B cell (primary cell): Measurements from ENCODE around the gene UTP15. TPM values are rescaled to one million over a fixed set of nuclear protein-coding genes. Genes with fewer than 3 reads are reported as not detected.

ENCODE experiments used
- ATAC-seq: fragments of 200-7000 bp; cut with Tn5 transposase; one replicate; pipeline ENCODE4 v1.10.0; 2021; ENCODE audit warnings: low read depth, mild to moderate bottlenecking, moderate number of reproducible peaks, moderate library complexity
- CTCF ChIA-PET: fragments of 350-600 bp; sonication (Branson Sonifier 250); formaldehyde crosslinking; loops from one replicate; lab custom pipeline; 2021; ENCODE audit warnings: antibody characterized with exemption, inconsistent platforms; lab: Charles Lee
- POLR2A ChIA-PET: fragments of 350-600 bp; sonication (Branson Sonifier 250); formaldehyde crosslinking; loops from one replicate; lab custom pipeline; 2021; ENCODE audit warnings: antibody characterized with exemption; lab: Charles Lee
- DNase-seq: peaks from one replicate; pipeline ENCODE4 v3.0.0; 2013
- H2AFZ ChIP-seq: 2 replicates; pipeline ENCODE4 v1.6.1; 2012; ENCODE audit warnings: mild to moderate bottlenecking, low read depth, low read length; ENCODE audit not compliant: insufficient read depth, poor library complexity, severe bottlenecking
- H3K27ac ChIP-seq, 2 donors: 1 replicate in 1 of 2; 2 replicates in 1 of 2; pipeline ENCODE4 v1.5.1; 2012 to 2013; ENCODE audit warnings: low read length in 2 of 2, mild to moderate bottlenecking in 2 of 2, moderate library complexity in 1 of 2
- H3K27me3 ChIP-seq, 4 experiments: fragments of 200-600 bp in 1 of 4; sonication (generic) in 1 of 4; replicated peaks in 1 of 4; 1 replicate in 2 of 4; 2 replicates in 2 of 4; pipeline versions ENCODE4 v1.6.1 to v1.7.0; 2013 to 2016; ENCODE audit warnings: low read length in 3 of 4, mild to moderate bottlenecking in 2 of 4, mixed read lengths in 1 of 4, moderate library complexity in 1 of 4; ENCODE audit not compliant: insufficient read depth in 4 of 4, control insufficient read depth in 3 of 4; ENCODE audit errors: control extremely low read depth in 1 of 4
- H3K36me3 ChIP-seq, 2 experiments: replicated peaks in 1 of 2; 1 replicate in 1 of 2; 2 replicates in 1 of 2; pipeline versions ENCODE4 v1.6.1 to v1.7.1; 2013; ENCODE audit warnings: low read length in 1 of 2; ENCODE audit not compliant: insufficient read depth in 2 of 2, control insufficient read depth in 1 of 2; ENCODE audit errors: control extremely low read depth in 1 of 2, extremely low read depth in 1 of 2
- H3K4me1 ChIP-seq, 2 donors: fragments of 200-600 bp in 1 of 2; sonication (generic) in 1 of 2; 1 replicate in 1 of 2; 2 replicates in 1 of 2; pipeline versions ENCODE4 v1.5.1 to v1.6.1; 2013 to 2017; ENCODE audit warnings: low read length in 2 of 2; ENCODE audit not compliant: control insufficient read depth in 2 of 2, insufficient read depth in 2 of 2
- H3K4me2 ChIP-seq: replicated peaks from 2 replicates; pipeline ENCODE3; 2012; ENCODE audit warnings: mild to moderate bottlenecking, low read depth, low read length; ENCODE audit not compliant: poor library complexity, severe bottlenecking
- H3K4me3 ChIP-seq, 5 experiments: fragments of 200-600 bp in 1 of 5; sonication (generic) in 1 of 5; 1 replicate in 3 of 5; 2 replicates in 2 of 5; pipeline versions ENCODE4 v1.5.1 to v1.7.0; 2011 to 2016; ENCODE audit warnings: low read length in 4 of 5, mild to moderate bottlenecking in 4 of 5, low read depth in 2 of 5, control low read depth in 1 of 5, moderate library complexity in 1 of 5; ENCODE audit not compliant: insufficient read depth in 1 of 5; ENCODE audit errors: control extremely low read depth in 1 of 5, extremely low read depth in 1 of 5
- H3K79me2 ChIP-seq: fragments of 200-600 bp; sonication (generic); one replicate; pipeline ENCODE4 v1.6.0; 2016; ENCODE audit warnings: low read length; ENCODE audit not compliant: control insufficient read depth, insufficient read depth
- H3K9ac ChIP-seq: fragments of 200-600 bp; sonication (generic); 2 replicates; pipeline ENCODE4 v1.6.1; 2017; ENCODE audit warnings: mild to moderate bottlenecking, low read length, moderate library complexity
- H3K9me3 ChIP-seq, 3 donors: one replicate each; pipeline versions ENCODE4 v1.6.1 to v1.7.1; 2013; ENCODE audit warnings: low read length in 2 of 3; ENCODE audit not compliant: control insufficient read depth in 2 of 3, insufficient read depth in 1 of 3; ENCODE audit errors: control extremely low read depth in 1 of 3
- H4K20me1 ChIP-seq: 2 replicates; pipeline ENCODE4 v1.6.0; 2012; ENCODE audit warnings: mild to moderate bottlenecking, low read length; ENCODE audit not compliant: insufficient read depth, control insufficient read depth, poor library complexity, severe bottlenecking
- H3K27ac Mint-ChIP-seq: one replicate; pipeline ENCODE4 v1.8.0; 2021; ENCODE audit warnings: mixed read lengths
- H3K27me3 Mint-ChIP-seq: one replicate; pipeline ENCODE4 v1.8.0; 2021; ENCODE audit warnings: mixed read lengths
- H3K4me1 Mint-ChIP-seq: one replicate; pipeline ENCODE4 v1.8.0; 2021; ENCODE audit warnings: mixed read lengths
- H3K4me3 Mint-ChIP-seq: one replicate; pipeline ENCODE4 v1.8.0; 2021; ENCODE audit warnings: mixed read lengths
- H3K9me3 Mint-ChIP-seq: one replicate; pipeline ENCODE4 v1.8.0; 2022; ENCODE audit warnings: mixed read lengths; ENCODE audit not compliant: insufficient read depth
- CTCF ChIP-seq: fragments of 200-600 bp; IDR thresholded peaks from one replicate; pipeline ENCODE4 v1.8.0; 2022; ENCODE audit warnings: antibody characterized with exemption, mild to moderate bottlenecking
- EZH2 ChIP-seq: IDR thresholded peaks from 2 replicates; pipeline ENCODE4 v1.6.1; 2012; ENCODE audit warnings: borderline replicate concordance, low read depth, mild to moderate bottlenecking, moderate library complexity, low read length; ENCODE audit not compliant: insufficient read depth, poor library complexity, severe bottlenecking
- WGBS: methylation state at CpG from one replicate; pipeline ENCODE4 v1.1.5; 2013; ENCODE audit warnings: missing lambda C conversion rate; ENCODE audit not compliant: insufficient coverage; 5-methylcytosine and 5-hydroxymethylcytosine counted together
- intact Hi-C: fragments of 100-400 bp; cut with micrococcal nuclease; formaldehyde crosslinking; loops from one replicate; pipeline ENCODE4 v1.10.0; 2022
- polyA minus RNA-seq: library from RNA; depleted of rRNA, polyadenylated mRNA; stranded (reverse); fragments of >200 nt; gene quantifications from 2 replicates; pipeline ENCODE4 v1.2.3, GENCODE V29; 2012
- polyA plus RNA-seq: library from polyadenylated mRNA; depleted of rRNA; stranded (reverse); fragments of >200 nt; gene quantifications from 2 replicates; pipeline ENCODE4 v1.2.3, GENCODE V29; 2012
- total RNA-seq, 2 donors: library from RNA; stranded (reverse); fragments of 120-200 nt in 1 of 2; gene quantifications; 1 replicate in 1 of 2; 2 replicates in 1 of 2; pipeline versions ENCODE4 v1.2.3 to v1.2.4, GENCODE V29; 2013 to 2022

Gene UTP15
- 25.3 and 29.9 TPM in 2 replicates for total RNA-seq
- total RNA-seq (2013), result 33.9 TPM
- 17.1 and 29.2 TPM in 2 replicates for polyA plus RNA-seq
- 26.0 and 31.7 TPM in 2 replicates for polyA minus RNA-seq

GRCh38 chr5:73565139-73565968 is at the start of gene UTP15, which contains the start of gene ANKRA2:
TSS of gene UTP15 (plus strand) at chr5:73565743. CDS start at chr5:73567345, 1,602 bp downstream.
TSS of gene ANKRA2 (minus strand) at chr5:73565639. CDS start at chr5:73562881, 2,758 bp downstream.
- peak within 1 kb of the TSS; percentile 92 for H3K4me2 ChIP-seq
- ChIA-PET CTCF (interaction anchor here (1.6 to 2.3 kb wide), 2 partner anchors 26 to 28 kb away, joined by 5 to 6 read pairs; no protein-coding TSS in a partner anchor), POLR2A (interaction anchor here (1.1 to 1.4 kb wide), 2 partner anchors 11 to 67 kb away, joined by 3 to 4 read pairs; partner anchors contain the start of gene BTF3)
- H3K9me3 ChIP-seq, result no peaks in the 10 kb centered on the region
- peak within 1 kb of the TSS; percentile 92 to 97 for H3K27ac ChIP-seq
- H3K36me3 ChIP-seq, result peaks cover 4 to 17% of the 10 kb centered on the region in 2 experiments
- intact Hi-C loops, result loop anchor here (1.0 to 10.0 kb wide), 7 partner anchors 29 to 1949 kb away; partner anchors contain the start of genes BTF3, CERT1, ENC1 and HMGCR
- under 1% methylated on average over 61 of the region's 62 CpGs for whole genome bisulfite sequencing
- Mint-ChIP-seq H3K9me3 (no peaks in the 10 kb centered on the region), H3K4me1 (peaks cover 36% of the 10 kb centered on the region), H3K4me3 (peak within 1 kb of the TSS; percentile 88), H3K27me3 (no peaks in the 10 kb centered on the region), H3K27ac (peak within 1 kb of the TSS; percentile 97)
- peaks cover 18 to 23% of the 10 kb centered on the region in 2 donors for H3K4me1 ChIP-seq
- peak within 1 kb of the TSS; percentile 90 for H3K9ac ChIP-seq
- peak; percentile 99 for DNase-seq
- ATAC-seq, result peak; percentile 97
- H3K79me2 ChIP-seq, result peaks cover 58% of the 10 kb centered on the region
- peak within 1 kb of the TSS; percentile 77 to 97 (median 92) for H3K4me3 ChIP-seq
- no peak for TF ChIP-seq EZH2
- TF ChIP-seq CTCF, result no peak
- no peaks in the 10 kb centered on the region for H3K27me3 ChIP-seq
- H2AFZ ChIP-seq, result peak within 1 kb of the TSS; percentile 96
- no peaks in the 10 kb centered on the region for H4K20me1 ChIP-seq
